Measurements from ENCODE around the gene LRRC14B. TPM values are rescaled to one million over a fixed set of nuclear protein-coding genes. Genes with fewer than 3 reads are reported as not detected.

The LRRC14B gene
- total RNA-seq, 6 experiments from 2014 or later = not detected

DNA sequence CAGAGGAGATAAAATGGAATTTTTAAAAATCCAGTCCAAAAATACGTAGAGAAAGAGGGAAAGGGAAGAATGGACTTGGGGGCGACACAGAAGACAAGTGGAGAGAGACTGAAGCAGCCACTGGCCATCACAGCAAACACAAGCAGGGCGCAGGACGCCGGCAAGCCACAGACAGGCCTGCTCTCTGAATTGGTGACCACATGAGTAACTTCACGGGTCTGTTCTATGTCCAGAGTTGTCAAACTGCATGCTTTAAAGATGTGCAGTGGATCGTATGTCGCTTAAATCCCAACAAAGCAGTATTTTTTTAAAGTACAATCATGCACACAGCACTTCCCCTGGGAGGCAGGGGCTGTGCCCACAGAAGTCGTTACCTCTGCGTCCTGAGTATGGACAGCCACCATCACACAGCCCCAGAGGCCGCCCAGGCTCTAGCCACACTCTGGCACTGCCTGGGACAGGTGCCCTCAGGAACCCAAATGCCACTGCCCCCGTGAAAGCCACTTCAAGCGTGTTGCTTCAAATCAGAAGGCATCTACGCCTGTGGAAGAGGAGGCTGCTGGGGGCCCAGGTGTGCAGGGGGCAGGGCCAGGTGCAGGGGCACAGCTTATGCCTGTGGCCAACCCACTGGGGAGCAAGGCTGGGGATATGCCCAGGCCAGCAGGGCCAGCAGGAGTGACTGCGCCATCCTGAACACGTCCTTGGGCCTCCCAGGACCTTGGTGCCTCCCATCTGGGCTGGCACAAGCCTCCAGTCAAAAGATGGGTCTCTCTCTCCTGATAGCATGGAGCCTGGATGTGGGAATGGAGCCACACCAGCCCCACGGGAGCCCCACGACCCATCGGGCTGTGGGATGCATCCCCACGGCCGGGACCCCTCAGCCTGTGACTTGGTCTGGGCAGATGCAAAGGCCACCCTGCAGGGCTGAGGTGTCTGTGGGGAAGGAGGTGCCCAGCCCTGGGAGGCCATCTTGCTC is 5.9 kb upstream of the LRRC14B start:
- intact Hi-C loops (cut with DNase I) = no loop called here
- TF ChIP-seq, protein P1, sequence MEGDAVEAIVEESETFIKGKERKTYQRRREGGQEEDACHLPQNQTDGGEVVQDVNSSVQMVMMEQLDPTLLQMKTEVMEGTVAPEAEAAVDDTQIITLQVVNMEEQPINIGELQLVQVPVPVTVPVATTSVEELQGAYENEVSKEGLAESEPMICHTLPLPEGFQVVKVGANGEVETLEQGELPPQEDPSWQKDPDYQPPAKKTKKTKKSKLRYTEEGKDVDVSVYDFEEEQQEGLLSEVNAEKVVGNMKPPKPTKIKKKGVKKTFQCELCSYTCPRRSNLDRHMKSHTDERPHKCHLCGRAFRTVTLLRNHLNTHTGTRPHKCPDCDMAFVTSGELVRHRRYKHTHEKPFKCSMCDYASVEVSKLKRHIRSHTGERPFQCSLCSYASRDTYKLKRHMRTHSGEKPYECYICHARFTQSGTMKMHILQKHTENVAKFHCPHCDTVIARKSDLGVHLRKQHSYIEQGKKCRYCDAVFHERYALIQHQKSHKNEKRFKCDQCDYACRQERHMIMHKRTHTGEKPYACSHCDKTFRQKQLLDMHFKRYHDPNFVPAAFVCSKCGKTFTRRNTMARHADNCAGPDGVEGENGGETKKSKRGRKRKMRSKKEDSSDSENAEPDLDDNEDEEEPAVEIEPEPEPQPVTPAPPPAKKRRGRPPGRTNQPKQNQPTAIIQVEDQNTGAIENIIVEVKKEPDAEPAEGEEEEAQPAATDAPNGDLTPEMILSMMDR (IDR thresholded peaks at IDR 0.05) = no peak
- no peak for TF ChIP-seq POLR2A (IDR thresholded peaks at IDR 0.05)
- DNase-seq (peak in 2 of 3 donors; percentile 27 to 31), ATAC-seq (no peak)
- H3K36me3 ChIP-seq = no peaks in the 10 kb centered on the region
- H3K27ac ChIP-seq = no peak overlapping the region
- 67% methylated on average over 5 of the region's 21 CpGs for WGBS (ENCODE audit: insufficient coverage, low coverage, low lambda C conversion rate, missing lambda C conversion rate)
- no peak overlapping the region for H3K4me3 ChIP-seq
- no peaks in the 10 kb centered on the region for H3K4me1 ChIP-seq
- no peaks in the 10 kb centered on the region for H3K9me3 ChIP-seq
- H3K27me3 ChIP-seq = no peaks in the 10 kb centered on the region

DNA sequence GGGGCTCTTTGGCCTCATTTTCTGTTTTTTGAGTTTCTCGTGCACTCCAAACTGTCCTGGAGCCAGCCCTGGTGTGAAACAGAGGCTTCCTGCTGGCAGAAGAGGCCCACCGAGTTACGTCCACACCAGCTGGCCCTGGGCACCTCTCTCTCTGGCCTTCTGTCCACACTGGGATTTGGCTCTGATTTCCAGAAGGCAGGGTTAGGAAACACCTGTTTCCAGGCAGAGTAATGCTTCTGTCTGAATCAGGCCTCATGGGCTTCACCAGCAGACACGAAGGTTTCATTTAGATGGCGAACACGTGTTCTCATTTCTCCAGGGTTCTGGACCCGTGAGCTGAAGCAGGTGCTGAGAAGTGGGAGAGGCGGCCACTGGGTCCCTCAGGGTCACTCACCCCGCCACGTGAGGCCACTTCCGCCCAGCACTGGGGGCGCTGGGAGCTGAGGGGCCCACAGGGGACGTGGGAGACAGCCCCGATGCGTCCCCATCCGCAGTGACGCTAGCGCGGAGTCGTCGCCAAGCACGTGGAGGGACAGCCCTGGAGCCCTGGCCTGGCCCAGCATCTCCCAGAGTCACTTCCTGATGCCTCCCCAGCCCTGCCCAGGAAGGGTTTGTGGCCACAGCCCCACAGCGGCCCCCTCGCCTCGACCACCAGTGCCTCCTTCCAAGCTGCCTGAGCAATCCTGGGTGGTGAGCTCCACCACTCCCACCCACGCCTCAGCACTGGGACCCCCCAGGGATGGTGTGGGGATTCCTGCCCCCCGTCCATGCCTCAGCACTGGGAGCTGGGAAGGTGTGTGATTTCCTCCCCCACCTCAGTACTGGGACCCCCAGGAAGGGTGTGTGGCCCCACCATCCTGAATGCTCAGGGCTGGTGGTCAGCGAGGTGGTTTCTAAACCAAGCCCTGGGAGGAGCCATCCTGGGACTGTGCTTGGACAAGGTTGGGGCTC is 4.9 kb upstream of the LRRC14B start:
- Histone ChIP-seq H3K4me1 (peaks cover 0 to 6% (median 2%) of the 10 kb centered on the region in 4 donors), H3K9me3 (no peaks in the 10 kb centered on the region), H3K4me3 (no peak overlapping the region), H3K27ac (no peak overlapping the region), H3K36me3 (no peaks in the 10 kb centered on the region), H3K27me3 (no peaks in the 10 kb centered on the region)
- ATAC-seq = no peak
- TF ChIP-seq, protein P1 (IDR thresholded peaks at IDR 0.05) = no peak
- TF ChIP-seq POLR2A (IDR thresholded peaks at IDR 0.05) = no peak
- DNase-seq = peak in 1 of 3 donors; percentile 40
- intact Hi-C loops (cut with DNase I) = no loop called here
- WGBS (ENCODE audit: insufficient coverage, low coverage, low lambda C conversion rate, missing lambda C conversion rate) = 88% methylated on average over 5 of the region's 28 CpGs

DNA sequence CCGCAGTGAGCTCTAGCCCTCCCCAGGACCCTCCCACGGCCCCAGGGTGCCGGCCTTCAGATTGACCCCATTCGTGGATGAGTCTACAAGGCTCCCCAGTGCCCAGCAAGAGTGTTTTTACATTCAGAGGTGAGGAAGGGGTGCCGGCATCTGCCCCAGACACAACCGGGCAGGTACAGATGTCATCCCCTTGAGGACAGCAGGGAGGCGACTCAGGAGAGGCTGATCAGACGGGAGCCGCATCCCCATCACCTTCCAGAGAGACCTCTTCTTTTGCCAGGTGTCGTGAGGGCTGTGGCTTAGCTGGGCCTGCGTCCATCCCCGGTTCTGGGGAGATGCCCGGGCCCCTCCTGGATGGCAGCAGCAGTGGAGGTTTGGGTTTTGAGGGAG is 4.3 kb upstream of the LRRC14B start:
- TF ChIP-seq, protein P1 (IDR thresholded peaks at IDR 0.05) = no peak
- TF ChIP-seq POLR2A (IDR thresholded peaks at IDR 0.05) = no peak
- WGBS (ENCODE audit: insufficient coverage, low coverage, low lambda C conversion rate, missing lambda C conversion rate) = no CpG with 5 or more reads among the region's 13 CpGs
- Histone ChIP-seq H3K9me3 (no peaks in the 10 kb centered on the region), H3K4me1 (peaks cover 0 to 9% (median 2%) of the 10 kb centered on the region in 4 donors), H3K27me3 (no peaks in the 10 kb centered on the region), H3K27ac (no peak overlapping the region), H3K36me3 (no peaks in the 10 kb centered on the region), H3K4me3 (no peak overlapping the region)
- no peak for ATAC-seq
- intact Hi-C loops (cut with DNase I) = no loop called here
- peak in 1 of 3 donors; percentile 45 for DNase-seq

DNA sequence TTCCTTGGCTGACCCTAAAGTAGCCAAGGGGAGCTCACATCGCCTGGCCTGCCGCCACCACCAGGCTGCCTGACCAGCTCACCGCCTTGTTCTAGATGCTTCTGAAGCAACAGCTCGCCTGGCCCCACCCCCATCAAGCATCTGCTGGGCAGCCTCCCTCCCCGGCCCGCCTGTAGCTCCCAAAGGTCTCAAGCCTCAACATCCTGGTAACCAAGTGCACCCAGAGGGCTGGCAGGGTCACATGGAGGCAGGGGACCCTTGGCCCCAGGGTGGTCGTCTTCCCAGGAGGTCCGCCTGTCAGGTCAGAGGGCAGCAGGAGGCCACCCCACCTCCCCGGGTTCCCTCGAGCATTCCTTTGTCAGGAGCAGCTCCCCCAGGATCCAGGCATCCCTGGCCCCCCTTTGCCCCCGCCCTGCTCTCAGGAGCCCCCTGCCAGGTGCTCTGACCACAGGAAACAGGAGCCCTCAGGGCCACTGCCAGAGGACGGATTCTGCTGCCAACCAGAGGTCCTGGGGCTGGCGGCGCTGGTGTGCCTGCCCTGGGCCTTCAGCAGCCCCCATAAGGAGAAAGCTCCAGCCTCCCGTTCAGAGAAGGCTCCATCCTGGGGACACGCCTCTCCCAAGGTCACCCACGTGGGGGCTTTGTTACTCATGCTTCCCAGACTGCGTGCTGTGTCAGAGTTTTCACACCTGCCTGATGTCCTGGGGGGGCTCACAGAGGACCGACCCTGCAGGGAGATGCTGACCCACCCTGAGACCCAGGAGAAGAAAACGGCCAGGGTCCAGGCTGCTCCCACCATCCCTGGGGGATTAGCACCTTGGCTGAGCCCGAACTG is 3.5 kb upstream of the LRRC14B start:
- DNase-seq (peak in 1 of 3 donors; percentile 57), ATAC-seq (no peak)
- Histone ChIP-seq H3K27ac (no peak overlapping the region), H3K27me3 (no peaks in the 10 kb centered on the region), H3K4me3 (no peak overlapping the region), H3K36me3 (no peaks in the 10 kb centered on the region), H3K4me1 (peaks cover 0 to 9% (median 2%) of the 10 kb centered on the region in 4 donors), H3K9me3 (no peaks in the 10 kb centered on the region)
- 37% methylated on average over 2 of the region's 21 CpGs for WGBS (ENCODE audit: insufficient coverage, low coverage, low lambda C conversion rate, missing lambda C conversion rate)
- intact Hi-C loops (cut with DNase I) = no loop called here
- no peak for TF ChIP-seq POLR2A (IDR thresholded peaks at IDR 0.05)
- TF ChIP-seq, protein P1 (IDR thresholded peaks at IDR 0.05) = no peak

Data from right lobe of liver (tissue), 6 donors.